K562 (cell line): Measurements from ENCODE around the gene CCT3. TPM values are rescaled to one million over a fixed set of nuclear protein-coding genes. Genes with fewer than 3 reads are reported as not detected.

Experiments used
- ATAC-seq: fragments of 200-7000 bp; cut with Tn5 transposase; 3 replicates; pipeline ENCODE4 v1.9.1; 2020; ENCODE audit warnings: moderate library complexity
- BruUV-seq: library from RNA; stranded (reverse); fragments of 400-500 nt; replicated peaks from 2 replicates; lab custom pipeline; 2021; lab: Mats Ljungman, UMichigan
- CTCF ChIA-PET: fragments of 300-600 bp; formaldehyde crosslinking; extraction: SDS; loops from one replicate; lab custom pipeline; 2021; ENCODE audit warnings: low intra/inter-chr PET ratio; lab: Yijun Ruan, JAX
- POLR2A ChIA-PET: fragments of 300-600, 350-650 bp; sonication (Branson Sonifier 250); formaldehyde crosslinking; extraction: SDS; loops from one replicate; lab custom pipeline; 2021; ENCODE audit warnings: antibody characterized with exemption, inconsistent platforms; lab: Yijun Ruan, JAX
- DNase-seq, 4 experiments: peaks; one replicate each; pipeline versions ENCODE4 v3.0.0 to v3.0.0-alpha.2; 2011 to 2018; ENCODE audit warnings: low spot score in 3 of 4, mixed read lengths in 3 of 4; ENCODE audit errors: extremely low read depth in 1 of 4
- FAIRE-seq: peaks from 2 replicates; lab custom pipeline; 2011; peaks lifted over from hg19 to GRCh38; lab: Jason Lieb, UNC
- H2AFZ ChIP-seq: 2 replicates; pipeline ENCODE4 v1.6.0; 2011; ENCODE audit warnings: low read depth, low read length, control low read depth, inconsistent platforms
- H3K27ac ChIP-seq: fragments of 200-600 bp; 3 replicates; pipeline ENCODE4 v1.8.0; 2011; ENCODE audit warnings: low read depth, mild to moderate bottlenecking, control low read depth, inconsistent platforms, low read length, moderate library complexity, mixed read lengths; ENCODE audit errors: extremely low read depth
- H3K27me3 ChIP-seq, 2 experiments: fragments of 300-600 bp in 1 of 2; 2 replicates in 1 of 2; 3 replicates in 1 of 2; pipeline versions ENCODE4 v1.6.0 to v1.8.0; 2011; ENCODE audit warnings: inconsistent platforms in 2 of 2, low read length in 2 of 2, mild to moderate bottlenecking in 1 of 2, mixed read lengths in 1 of 2, moderate library complexity in 1 of 2; ENCODE audit not compliant: control insufficient read depth in 2 of 2, insufficient read depth in 2 of 2
- H3K36me3 ChIP-seq: fragments of 300-600 bp; 3 replicates; pipeline ENCODE4 v1.8.0; 2011; ENCODE audit warnings: mild to moderate bottlenecking, low read length, inconsistent platforms; ENCODE audit not compliant: control insufficient read depth, insufficient read depth
- H3K4me1 ChIP-seq, 2 experiments: fragments of 200-600 bp in 1 of 2; replicated peaks in 1 of 2; 2 replicates in 1 of 2; 3 replicates in 1 of 2; pipeline versions ENCODE4 v1.5.1 to v1.8.0; 2011; ENCODE audit warnings: inconsistent platforms in 2 of 2, low read length in 2 of 2, mild to moderate bottlenecking in 1 of 2, mixed read lengths in 1 of 2, moderate library complexity in 1 of 2; ENCODE audit not compliant: control insufficient read depth in 2 of 2, insufficient read depth in 2 of 2
- H3K4me2 ChIP-seq: 2 replicates; pipeline ENCODE4 v1.6.1; 2011; ENCODE audit warnings: low read length, control low read depth, inconsistent platforms, mixed read lengths; ENCODE audit not compliant: insufficient read depth
- H3K4me3 ChIP-seq: fragments of 200-600 bp; sonication (generic), shearing (Covaris generic); 2 replicates; pipeline ENCODE4 v1.5.1; 2016; ENCODE audit warnings: control low read depth, inconsistent platforms
- H3K79me2 ChIP-seq: fragments of 200-600 bp; 3 replicates; pipeline ENCODE4 v1.8.0; 2011; ENCODE audit warnings: low read length, inconsistent platforms; ENCODE audit not compliant: control insufficient read depth, insufficient read depth
- H3K9ac ChIP-seq, 2 experiments: 2 replicates each; pipeline versions ENCODE4 v1.6.0 to v1.6.1; 2011; ENCODE audit warnings: low read depth in 2 of 2, low read length in 2 of 2, control low read depth in 1 of 2, inconsistent platforms in 1 of 2, mild to moderate bottlenecking in 1 of 2, mixed read lengths in 1 of 2; ENCODE audit not compliant: insufficient read depth in 1 of 2
- H3K9me1 ChIP-seq: one replicate; pipeline ENCODE4 v1.6.0; 2011; ENCODE audit warnings: inconsistent platforms, mild to moderate bottlenecking, low read length, moderate library complexity; ENCODE audit not compliant: control insufficient read depth, insufficient read depth
- H3K9me3 ChIP-seq: replicated peaks from 2 replicates; pipeline ENCODE4 v1.5.1; 2011; ENCODE audit warnings: low read depth, low read length, inconsistent platforms; ENCODE audit not compliant: control insufficient read depth, insufficient read depth
- H4K20me1 ChIP-seq: replicated peaks from 2 replicates; pipeline ENCODE4 v1.6.1; 2011; ENCODE audit warnings: low read length, inconsistent platforms, mixed read lengths; ENCODE audit not compliant: control insufficient read depth, insufficient read depth
- BACH1 ChIP-seq: fragments of 200-800 bp; sonication (Bioruptor generic); IDR thresholded peaks from 2 replicates; pipeline ENCODE4 v1.6.1; 2016; ENCODE audit warnings: missing genetic modification characterization, missing compliant biosample characterization
- CREB3 ChIP-seq: fragments of 450-650 bp; conservative IDR thresholded peaks from 2 replicates; pipeline ENCODE4 v1.6.1; 2016; ENCODE audit warnings: missing genetic modification characterization, low read depth, mild to moderate bottlenecking, missing compliant biosample characterization, moderate library complexity
- ELF4 ChIP-seq: fragments of 450-650 bp; formaldehyde crosslinking; IDR thresholded peaks from 2 replicates; pipeline ENCODE4 v1.4.0; 2022; ENCODE audit warnings: missing genetic modification characterization
- HDGF ChIP-seq: fragments of 450-650 bp; IDR thresholded peaks from 2 replicates; pipeline ENCODE4 v1.6.1; 2016
- MAZ ChIP-seq, 2 experiments: fragments of 450-650 bp in 1 of 2; sonication (generic) in 1 of 2; formaldehyde crosslinking; IDR thresholded peaks in 1 of 2; conservative IDR thresholded peaks in 1 of 2; 2 replicates each; pipeline versions ENCODE4 v1.4.0 to v1.5.0; 2020; ENCODE audit warnings: mild to moderate bottlenecking in 1 of 2, missing genetic modification reagents in 1 of 2
- REST ChIP-seq, 2 experiments: fragments of 450-650 bp; formaldehyde crosslinking in 1 of 2; IDR thresholded peaks; 2 replicates each; pipeline versions ENCODE4 v1.4.0 to v1.6.1; 2014 to 2020; ENCODE audit warnings: mild to moderate bottlenecking in 2 of 2, borderline replicate concordance in 1 of 2, low read depth in 1 of 2
- RUNX1 ChIP-seq: sonication (generic); IDR thresholded peaks from 2 replicates; pipeline ENCODE4 v1.6.1; 2016; ENCODE audit warnings: antibody characterized with exemption, low read depth
- SIRT6 ChIP-seq: IDR thresholded peaks from one replicate; pipeline ENCODE4 v1.6.1; 2012; ENCODE audit warnings: low read depth, mild to moderate bottlenecking, control low read depth, inconsistent platforms, low read length, moderate library complexity
- ZNF224 ChIP-seq: sonication (generic); formaldehyde crosslinking; IDR thresholded peaks from 2 replicates; pipeline ENCODE4 v1.8.0; 2022; ENCODE audit warnings: mild to moderate bottlenecking, missing genetic modification reagents
- ZNF57 ChIP-seq: fragments of 450-650 bp; formaldehyde crosslinking; IDR thresholded peaks from 2 replicates; pipeline ENCODE4 v1.4.0; 2020; ENCODE audit warnings: mild to moderate bottlenecking, moderate library complexity
- WGBS: fragments of 100-300 bp; shearing (Covaris generic); methylation state at CpG from one replicate; pipeline ENCODE4 v1.1.6; 2016; ENCODE audit warnings: low coverage, mixed read lengths; ENCODE audit not compliant: insufficient coverage; ENCODE audit errors: missing lambda C conversion rate; 5-methylcytosine and 5-hydroxymethylcytosine counted together
- in situ Hi-C: fragments of 300-500 bp; cut with MboI; formaldehyde crosslinking; loops from 4 replicates; pipeline ENCODE4 v1.15.0; 2018; ENCODE audit warnings: inconsistent platforms, mixed read lengths
- intact Hi-C: fragments of 100-400 bp; cut with micrococcal nuclease; formaldehyde crosslinking; loops from 2 replicates; pipeline ENCODE4 v1.14.2; 2022
- polyA plus RNA-seq, 8 experiments: library from polyadenylated mRNA; depleted of rRNA in 4 of 8; stranded (reverse) in 5 of 8; unstranded in 3 of 8; fragments of >200 nt; fragmentation: Nextera tagmentation in 2 of 8; fragmentation: Illumina TruSeq in 1 of 8; extraction: Ambion mirVana in 2 of 8; extraction: Trizol in 1 of 8; gene quantifications; 2 replicates each; pipeline versions ENCODE4 v1.2.1 to v1.2.3, GENCODE V29; 2011 to 2014; ENCODE audit warnings: inconsistent platforms in 1 of 8, missing spikeins in 1 of 8
- total RNA-seq, 7 experiments: library from RNA; depleted of rRNA in 6 of 7; stranded (reverse); fragments of >200 nt in 6 of 7; fragmentation: Illumina TruSeq in 2 of 7; extraction: Trizol in 2 of 7; gene quantifications; 2 replicates each; pipeline versions ENCODE4 v1.2.1 to v1.2.3, GENCODE V29; 2011 to 2021; ENCODE audit warnings: low replicate concordance in 1 of 7

CCT3 gene
- total and polyA plus RNA-seq, 9 of the 15 experiments (the other 6 are each of a cell fraction or from before 2014, with no cell fraction given), result 475 to 1,167 (median 610) TPM

- TF ChIP-seq MAZ (CRISPR knock-in tag; conservative IDR thresholded peaks at IDR 0.05 in 1 of 2, IDR thresholded peaks at IDR 0.05 in 1 of 2), result no peak
Measured at GRCh38 chr1:156360534-156360933, 22.4 kb upstream of the CCT3 start (continued).

GRCh38 chr1:156359973-156360372 lies 21.9 kb upstream of the CCT3 start:
- H2AFZ ChIP-seq, result peak overlapping the region; percentile 28; the same call in 1 of the 2 replicates
- DNase-seq (peak in 3 of 4 experiments; percentile 28 to 64 (median 51)), ATAC-seq (peak; percentile 83), FAIRE-seq (no peak)
- in situ Hi-C loops, result no loop called here
- H3K4me1 ChIP-seq, result peaks cover 0 to 6% of the 10 kb centered on the region in 2 experiments; a peak in 2 of 5 replicates
- no peaks in the 10 kb centered on the region for H3K79me2 ChIP-seq
- peaks cover 7 to 23% of the 10 kb centered on the region in 2 experiments; a peak in 4 of 5 replicates for H3K27me3 ChIP-seq
- POLR2A ChIA-PET, result interaction anchor here (0.6 to 1.0 kb wide), 2 partner anchors 9 to 558 kb away, joined by 3 read pairs; partner anchors contain the start of gene RHBG
- no peaks in the 10 kb centered on the region for H3K9me1 ChIP-seq
- BruUV-seq, result no TSS peak
- H3K4me3 ChIP-seq, result no peak overlapping the region
- no peaks in the 10 kb centered on the region for H3K36me3 ChIP-seq
- WGBS, result 2% methylated on average over 6 of the region's 6 CpGs
- no peaks in the 10 kb centered on the region for H4K20me1 ChIP-seq
- H3K4me2 ChIP-seq, result no peak overlapping the region
- H3K9ac ChIP-seq, result no peak overlapping the region
- intact Hi-C loops, result loop anchor here (2.0 to 10.0 kb wide), 2 partner anchors 213 to 275 kb away; partner anchors contain the start of gene MEX3A
- H3K27ac ChIP-seq, result no peak overlapping the region
- no peaks in the 10 kb centered on the region for H3K9me3 ChIP-seq
- CTCF ChIA-PET, result interaction anchor here (0.5 to 1.1 kb wide), 6 partner anchors 26 to 1175 kb away, joined by 3 to 4 read pairs (median 3); partner anchors contain the start of gene GLMP
- TF ChIP-seq CREB3 (tag), result no peak
- no peak for TF ChIP-seq ZNF224
- TF ChIP-seq SIRT6, result no peak
- TF ChIP-seq BACH1 (tag), result no peak
- TF ChIP-seq ZNF57 (CRISPR knock-in tag), result no peak
- no peak for TF ChIP-seq RUNX1
- no peak for TF ChIP-seq ELF4 (CRISPR knock-in tag)
- 0 out of 2 replicates have a peak, but pooled peaks have one; percentile 58 for TF ChIP-seq HDGF
- peak; percentile 14; the same call in 1 of the 2 replicates for TF ChIP-seq REST (IDR thresholded peaks at IDR 0.05; ENCODE audit: borderline replicate concordance)
- no peak for TF ChIP-seq REST (CRISPR knock-in tag; IDR thresholded peaks at IDR 0.05; ENCODE audit: low read depth)
